ENCODE data around the gene CNTN5. TPM values are rescaled to one million over a fixed set of nuclear protein-coding genes. Genes with fewer than 3 reads are reported as not detected.

The CNTN5 gene
- total RNA-seq, 1 experiment from 2014 or later = not detected

- TF ChIP-seq CTCF (conservative IDR thresholded peaks at IDR 0.05) = no peak
- no peaks in the 10 kb centered on the region for H3K4me1 ChIP-seq (ENCODE audit: insufficient read depth, low read length)
- Mint-ChIP-seq H3K27me3 (ENCODE audit: low read depth) (no peaks in the 10 kb centered on the region), H3K27ac (no peak overlapping the region), H3K4me1 (no peaks in the 10 kb centered on the region), H3K36me3 (ENCODE audit: insufficient read depth in 1 of 3, low read depth in 3 of 3) (peaks cover 0 to 7% (median 0%) of the 10 kb centered on the region in 3 experiments; a peak in 2 of 7 replicates), H3K4me3 (no peak overlapping the region), H3K9me3 (peaks cover 0 to 8% of the 10 kb centered on the region in 2 experiments; a peak in 3 of 5 replicates)
- H2AFZ ChIP-seq (ENCODE audit: low read length) = no peak overlapping the region
- H3K56ac ChIP-seq (ENCODE audit: insufficient read length, low read depth, low read length) = no peak overlapping the region
- H3K9ac ChIP-seq (ENCODE audit: extremely low read depth, insufficient read length, low read length) = no peak overlapping the region
- no peak overlapping the region for H3K23ac ChIP-seq (ENCODE audit: insufficient read length, low read depth, low read length)
- H2BK120ac ChIP-seq (ENCODE audit: low read depth, low read length, poor library complexity, severe bottlenecking) = no peak overlapping the region
- no peak overlapping the region for H2BK12ac ChIP-seq (ENCODE audit: insufficient read length, low read depth, low read length)
- H3K14ac ChIP-seq (ENCODE audit: insufficient read depth, low read length) = no peak overlapping the region
- no peaks in the 10 kb centered on the region for H3K79me1 ChIP-seq (ENCODE audit: insufficient read depth, low read depth, low read length, poor library complexity, severe bottlenecking)
- H3K79me2 ChIP-seq (ENCODE audit: insufficient read depth, low read length) = no peaks in the 10 kb centered on the region
- H2BK20ac ChIP-seq (ENCODE audit: low read depth, low read length, poor library complexity, severe bottlenecking) = no peak overlapping the region
- no peak overlapping the region for H3K4ac ChIP-seq (ENCODE audit: low read depth, low read length)
- H3T11ph ChIP-seq (ENCODE audit: low read length) = no peak overlapping the region
- H3K27me3 ChIP-seq (ENCODE audit: insufficient read depth, low read length) = no peaks in the 10 kb centered on the region
- no peaks in the 10 kb centered on the region for H3K23me2 ChIP-seq (ENCODE audit: insufficient read length, low read depth, low read length, poor library complexity, severe bottlenecking)
- no peak overlapping the region for H4K91ac ChIP-seq (ENCODE audit: insufficient read length, low read depth, low read length)
- no peak overlapping the region for H2BK15ac ChIP-seq (ENCODE audit: low read depth, low read length)
- no peak overlapping the region for H2BK5ac ChIP-seq (ENCODE audit: insufficient read length, low read length)
- no peak overlapping the region for H4K5ac ChIP-seq (ENCODE audit: insufficient read length, low read depth, low read length)
- DNase-seq = no peak
- no peak overlapping the region for H3K4me2 ChIP-seq (ENCODE audit: insufficient read depth, insufficient read length, low read length)
- no peak overlapping the region for H3K18ac ChIP-seq (ENCODE audit: insufficient read length, low read depth, low read length)
- no peak overlapping the region for H4K8ac ChIP-seq (replicated peaks; ENCODE audit: insufficient read length, low read depth, low read length)
- no peaks in the 10 kb centered on the region for H3K9me3 ChIP-seq (ENCODE audit: control insufficient read depth, low read depth, low read length)
- H2AK5ac ChIP-seq (ENCODE audit: insufficient read length, low read length) = no peak overlapping the region
- H4K20me1 ChIP-seq (ENCODE audit: control insufficient read depth, insufficient read depth, insufficient read length) = no peaks in the 10 kb centered on the region
- no peak overlapping the region for H3K27ac ChIP-seq (ENCODE audit: insufficient read length, low read depth, low read length)
Measured at GRCh38 chr11:99234534-99234933, 213.8 kb downstream of the CNTN5 start.
